Lung (tissue), 12 donors: ENCODE results near the gene JUN. TPM values are rescaled to one million over a fixed set of nuclear protein-coding genes. Genes with fewer than 3 reads are reported as not detected.

ENCODE experiments used
- ATAC-seq: fragments of 200-7000 bp; cut with Tn5 transposase; one replicate; pipeline ENCODE4 v1.9.1; 2020; ENCODE audit warnings: moderate number of reproducible peaks; ENCODE audit not compliant: insufficient read depth, low FRiP score
- DNase-seq, 3 donors: peaks; one replicate each; pipeline ENCODE4 v3.0.0-alpha.2; 2013 to 2017
- H3K27ac ChIP-seq, 2 donors: one replicate each; pipeline ENCODE4 v1.5.1; 2013; ENCODE audit warnings: mild to moderate bottlenecking in 2 of 2, moderate library complexity in 2 of 2, control low read depth in 1 of 2, inconsistent platforms in 1 of 2, low read depth in 1 of 2, low read length in 1 of 2
- H3K27me3 ChIP-seq, 3 donors: one replicate each; pipeline ENCODE4 v1.5.1; 2013; ENCODE audit warnings: low read length in 2 of 3; ENCODE audit not compliant: control insufficient read depth in 3 of 3, insufficient read depth in 3 of 3
- H3K36me3 ChIP-seq, 4 donors: one replicate each; pipeline ENCODE4 v1.5.1; 2013; ENCODE audit warnings: low read length in 4 of 4, mild to moderate bottlenecking in 1 of 4, moderate library complexity in 1 of 4; ENCODE audit not compliant: control insufficient read depth in 4 of 4, insufficient read depth in 4 of 4
- H3K4me1 ChIP-seq, 5 donors: one replicate each; pipeline ENCODE4 v1.5.1; 2013; ENCODE audit warnings: low read length in 5 of 5, mild to moderate bottlenecking in 2 of 5, moderate library complexity in 1 of 5; ENCODE audit not compliant: control insufficient read depth in 5 of 5, insufficient read depth in 5 of 5
- H3K4me3 ChIP-seq: one replicate; pipeline ENCODE4 v1.5.1; 2013; ENCODE audit warnings: mild to moderate bottlenecking, control low read depth, moderate library complexity
- H3K9ac ChIP-seq, 2 donors: one replicate each; pipeline ENCODE4 v1.5.1; 2013; ENCODE audit warnings: low read length in 2 of 2, control low read depth in 1 of 2; ENCODE audit not compliant: insufficient read depth in 1 of 2
- H3K9me3 ChIP-seq, 4 donors: one replicate each; pipeline ENCODE4 v1.5.1; 2013; ENCODE audit warnings: low read length in 3 of 4, mild to moderate bottlenecking in 1 of 4, moderate library complexity in 1 of 4; ENCODE audit not compliant: control insufficient read depth in 4 of 4, insufficient read depth in 3 of 4
- WGBS, 2 donors: extraction: QIAGEN DNeasy Blood & Tissue Kit; methylation state at CpG; one replicate each; pipeline ENCODE4 v1.1.7; 2013; 5-methylcytosine and 5-hydroxymethylcytosine counted together
- polyA plus RNA-seq, 2 donors: library from polyadenylated mRNA; stranded (reverse); fragments of 200-250 nt; gene quantifications; one replicate each; pipeline ENCODE4 v1.2.1, GENCODE V29; 2013
- total RNA-seq, 2 donors: library from RNA; depleted of rRNA in 1 of 2; stranded (reverse); fragments of >200 nt in 1 of 2; gene quantifications; one replicate each; pipeline ENCODE4 v1.2.1, GENCODE V29; 2014 to 2021
- TF ChIP-seq, protein P1 (sequence below): IDR thresholded peaks from 2 replicates; pipeline ENCODE4 v1.5.1; 2012; ENCODE audit warnings: mild to moderate bottlenecking; ENCODE audit errors: control extremely low read depth, extremely low read depth
- donor health status: control.
- donor health status: control.
- donor health status: Bipolar disorder and iron deficiency.
- donor health status: healthy.
- donor health status: DM: yes; HTN: yes; CAD: no.

JUN gene
- total and polyA plus RNA-seq, 4 donors = 78.1 to 584 (median 142) TPM

DNA sequence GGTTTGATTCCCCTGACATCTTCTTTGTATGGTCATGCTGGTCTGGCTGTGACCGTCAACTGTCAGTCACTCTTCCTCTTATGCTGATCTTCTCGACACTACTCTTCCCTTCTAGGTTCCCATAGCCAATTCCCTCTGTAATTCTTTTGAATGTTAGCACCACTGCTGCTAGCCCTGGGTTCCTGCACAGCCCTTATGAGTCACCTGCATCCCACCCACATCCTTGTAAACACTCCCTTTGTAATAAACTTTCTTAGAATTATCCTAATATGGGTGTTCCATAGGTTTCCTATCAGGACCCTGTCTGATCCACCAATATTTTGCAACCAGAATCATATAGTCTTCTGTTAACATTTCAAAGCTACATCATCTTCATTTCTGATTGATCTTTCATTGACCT, 37.1 kb downstream of the JUN start:
- WGBS, 2 donors = 85 to 96% methylated on average over 2 of the region's 2 CpGs
- no peak for DNase-seq
- Histone ChIP-seq H3K27ac (no peak overlapping the region), H3K4me1 (peaks cover 0 to 11% (median 4%) of the 10 kb centered on the region in 5 donors), H3K27me3 (no peaks in the 10 kb centered on the region), H3K9me3 (no peaks in the 10 kb centered on the region), H3K9ac (no peak overlapping the region), H3K4me3 (no peak overlapping the region), H3K36me3 (no peaks in the 10 kb centered on the region)
- no peak for ATAC-seq
- TF ChIP-seq, protein P1, sequence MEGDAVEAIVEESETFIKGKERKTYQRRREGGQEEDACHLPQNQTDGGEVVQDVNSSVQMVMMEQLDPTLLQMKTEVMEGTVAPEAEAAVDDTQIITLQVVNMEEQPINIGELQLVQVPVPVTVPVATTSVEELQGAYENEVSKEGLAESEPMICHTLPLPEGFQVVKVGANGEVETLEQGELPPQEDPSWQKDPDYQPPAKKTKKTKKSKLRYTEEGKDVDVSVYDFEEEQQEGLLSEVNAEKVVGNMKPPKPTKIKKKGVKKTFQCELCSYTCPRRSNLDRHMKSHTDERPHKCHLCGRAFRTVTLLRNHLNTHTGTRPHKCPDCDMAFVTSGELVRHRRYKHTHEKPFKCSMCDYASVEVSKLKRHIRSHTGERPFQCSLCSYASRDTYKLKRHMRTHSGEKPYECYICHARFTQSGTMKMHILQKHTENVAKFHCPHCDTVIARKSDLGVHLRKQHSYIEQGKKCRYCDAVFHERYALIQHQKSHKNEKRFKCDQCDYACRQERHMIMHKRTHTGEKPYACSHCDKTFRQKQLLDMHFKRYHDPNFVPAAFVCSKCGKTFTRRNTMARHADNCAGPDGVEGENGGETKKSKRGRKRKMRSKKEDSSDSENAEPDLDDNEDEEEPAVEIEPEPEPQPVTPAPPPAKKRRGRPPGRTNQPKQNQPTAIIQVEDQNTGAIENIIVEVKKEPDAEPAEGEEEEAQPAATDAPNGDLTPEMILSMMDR = no peak

DNA sequence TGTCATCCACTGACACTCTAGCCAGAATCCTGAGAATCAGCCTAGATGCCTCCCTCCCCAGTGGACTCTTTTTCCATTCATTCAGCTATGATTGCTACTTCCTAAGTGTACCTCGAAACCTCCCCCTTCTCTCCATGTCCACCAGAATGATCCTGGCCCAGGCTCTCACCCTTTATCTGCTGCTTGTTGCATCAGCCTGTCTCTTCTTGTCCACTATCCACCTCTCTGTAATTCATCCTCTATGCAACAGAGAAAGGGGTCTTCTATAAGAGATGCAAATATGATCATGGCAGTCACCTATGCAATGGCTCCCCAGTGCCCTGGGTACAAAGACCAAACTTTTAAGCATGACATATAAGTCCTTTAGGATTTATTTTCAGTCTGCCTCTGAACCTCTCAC, 37.7 kb downstream of the JUN start:
- H3K27me3 ChIP-seq = no peaks in the 10 kb centered on the region
- H3K4me3 ChIP-seq = no peak overlapping the region
- DNase-seq (no peak), ATAC-seq (no peak)
- no peak overlapping the region for H3K27ac ChIP-seq
- TF ChIP-seq, protein P1 = no peak
- H3K9me3 ChIP-seq = no peaks in the 10 kb centered on the region
- peaks cover 0 to 11% (median 4%) of the 10 kb centered on the region in 5 donors for H3K4me1 ChIP-seq
- WGBS, 2 donors = 95 to 97% methylated on average over 1 of the region's 1 CpG
- H3K9ac ChIP-seq = no peak overlapping the region
- no peaks in the 10 kb centered on the region for H3K36me3 ChIP-seq

DNA sequence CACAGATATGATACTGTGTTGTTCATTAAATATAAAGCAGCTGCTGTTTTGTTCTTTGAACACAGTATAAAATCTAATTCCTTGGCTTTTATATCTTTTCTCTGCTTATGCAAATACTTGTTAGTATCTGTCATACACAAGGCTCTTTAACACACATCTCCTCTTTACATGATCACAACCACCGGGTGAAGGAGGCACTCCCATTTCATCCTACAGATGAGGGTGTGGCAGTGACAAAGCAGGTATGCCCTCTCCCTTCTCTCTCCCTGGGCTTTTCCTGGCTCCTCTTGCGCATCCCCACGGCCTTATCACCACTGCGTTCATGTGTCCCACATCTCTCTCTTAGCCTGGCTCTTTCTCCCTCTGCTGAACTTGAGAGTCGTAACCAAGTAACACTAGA, 38.2 kb downstream of the JUN start:
- ATAC-seq = no peak
- H3K27me3 ChIP-seq = no peaks in the 10 kb centered on the region
- WGBS, 2 donors = 76 to 87% methylated on average over 5 of the region's 5 CpGs
- H3K4me1 ChIP-seq = peaks cover 0 to 11% (median 4%) of the 10 kb centered on the region in 5 donors
- H3K4me3 ChIP-seq = no peak overlapping the region
- DNase-seq = no peak
- no peak overlapping the region for H3K9ac ChIP-seq
- H3K27ac ChIP-seq = no peak overlapping the region
- no peaks in the 10 kb centered on the region for H3K36me3 ChIP-seq
- H3K9me3 ChIP-seq = no peaks in the 10 kb centered on the region
- TF ChIP-seq, protein P1 = no peak

DNA sequence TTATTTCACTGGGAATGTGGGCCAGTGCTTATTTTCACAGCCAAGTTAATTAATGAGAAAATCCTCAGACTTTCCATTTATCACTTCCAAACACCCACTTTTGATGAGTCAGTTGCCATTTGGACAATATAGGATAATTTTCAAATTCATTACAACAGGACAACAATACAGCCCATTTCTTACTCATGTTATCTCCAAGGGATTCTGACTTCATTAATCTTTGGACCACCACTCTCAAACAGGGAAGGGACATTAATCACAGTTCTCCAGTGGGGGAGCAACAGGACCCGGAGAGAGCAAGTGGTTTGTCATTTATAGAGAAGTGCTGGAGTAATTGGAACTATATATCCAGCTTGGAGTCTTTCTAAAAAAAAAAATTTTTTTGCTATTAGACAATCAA, 38.7 kb downstream of the JUN start:
- Histone ChIP-seq H3K27me3 (no peaks in the 10 kb centered on the region), H3K9ac (no peak overlapping the region), H3K4me1 (peaks cover 0 to 11% (median 4%) of the 10 kb centered on the region in 5 donors), H3K27ac (no peak overlapping the region), H3K9me3 (no peaks in the 10 kb centered on the region), H3K36me3 (no peaks in the 10 kb centered on the region), H3K4me3 (no peak overlapping the region)
- TF ChIP-seq, protein P1 = no peak
- 66 to 71% methylated on average over 1 of the region's 1 CpG for WGBS, 2 donors
- DNase-seq = no peak
- no peak for ATAC-seq
